Liver (tissue), 9 donors: ENCODE results near the gene GCGR. TPM values are rescaled to one million over a fixed set of nuclear protein-coding genes. Genes with fewer than 3 reads are reported as not detected.

Experiments used
- DNase-seq: peaks from one replicate; pipeline ENCODE4 v3.0.0-alpha.2; 2017; ENCODE audit warnings: low spot score
- H3K27ac ChIP-seq, 2 donors: one replicate each; pipeline ENCODE4 v1.7.0; 2013; ENCODE audit warnings: inconsistent platforms in 2 of 2, low read length in 2 of 2, control low read depth in 1 of 2, low read depth in 1 of 2, mild to moderate bottlenecking in 1 of 2
- H3K27me3 ChIP-seq, 4 donors: one replicate each; pipeline versions ENCODE4 v1.6.1 to v1.7.0; 2013; ENCODE audit warnings: low read length in 3 of 4, inconsistent platforms in 1 of 4, mild to moderate bottlenecking in 1 of 4, moderate library complexity in 1 of 4; ENCODE audit not compliant: control insufficient read depth in 4 of 4, insufficient read depth in 4 of 4
- H3K36me3 ChIP-seq, 4 donors: one replicate each; pipeline versions ENCODE4 v1.6.1 to v1.7.0; 2013; ENCODE audit warnings: low read length in 3 of 4, mild to moderate bottlenecking in 3 of 4, low read depth in 1 of 4, moderate library complexity in 1 of 4; ENCODE audit not compliant: control insufficient read depth in 4 of 4, insufficient read depth in 3 of 4
- H3K4me1 ChIP-seq, 4 donors: one replicate each; pipeline versions ENCODE4 v1.6.1 to v1.7.0; 2013; ENCODE audit warnings: low read length in 3 of 4, mild to moderate bottlenecking in 3 of 4, moderate library complexity in 1 of 4; ENCODE audit not compliant: control insufficient read depth in 4 of 4, insufficient read depth in 4 of 4
- H3K4me3 ChIP-seq, 3 donors: one replicate each; pipeline versions ENCODE4 v1.6.1 to v1.7.0; 2013; ENCODE audit warnings: low read length in 3 of 3, control low read depth in 1 of 3, low read depth in 1 of 3, mild to moderate bottlenecking in 1 of 3
- H3K9ac ChIP-seq, 2 donors: one replicate each; pipeline ENCODE4 v1.7.0; 2013; ENCODE audit warnings: low read length in 2 of 2, mild to moderate bottlenecking in 2 of 2, moderate library complexity in 2 of 2, control low read depth in 1 of 2, low read depth in 1 of 2
- H3K9me3 ChIP-seq, 4 donors: one replicate each; pipeline versions ENCODE4 v1.6.1 to v1.7.0; 2013; ENCODE audit warnings: low read length in 3 of 4; ENCODE audit not compliant: control insufficient read depth in 4 of 4
- ATF3 ChIP-seq: IDR thresholded peaks from 2 replicates; pipeline ENCODE4 v1.6.1; 2016; ENCODE audit warnings: antibody characterized with exemption
- CTCF ChIP-seq: fragments of 150-350 bp; IDR thresholded peaks from 2 replicates; pipeline ENCODE4 v1.5.1; 2017; ENCODE audit warnings: improper control_type of control experiment, low read depth, low read length; ENCODE audit not compliant: missing input control
- EGR1 ChIP-seq, 2 donors: IDR thresholded peaks; 2 replicates each; pipeline ENCODE4 v1.6.1; 2016 to 2018; ENCODE audit warnings: antibody characterized with exemption in 2 of 2, low read depth in 2 of 2
- FOXA1 ChIP-seq: IDR thresholded peaks from 2 replicates; pipeline ENCODE4 v1.6.1; 2016; ENCODE audit warnings: antibody characterized with exemption
- GABPA ChIP-seq, 2 donors: IDR thresholded peaks in 1 of 2; conservative IDR thresholded peaks in 1 of 2; 2 replicates each; pipeline ENCODE4 v1.6.1; 2016; ENCODE audit warnings: antibody characterized with exemption in 2 of 2, mild to moderate bottlenecking in 1 of 2, moderate library complexity in 1 of 2
- HNF4A ChIP-seq, 2 donors: conservative IDR thresholded peaks; 2 replicates each; pipeline ENCODE4 v1.6.1; 2016; ENCODE audit warnings: antibody characterized with exemption in 2 of 2, mild to moderate bottlenecking in 2 of 2
- HNF4G ChIP-seq: IDR thresholded peaks from 2 replicates; pipeline ENCODE4 v1.6.1; 2016; ENCODE audit warnings: antibody characterized with exemption
- NR2F2 ChIP-seq: IDR thresholded peaks from 2 replicates; pipeline ENCODE4 v1.6.1; 2016; ENCODE audit warnings: antibody characterized with exemption
- RXRA ChIP-seq, 2 donors: IDR thresholded peaks; 2 replicates each; pipeline ENCODE4 v1.6.1; 2017 to 2018; ENCODE audit warnings: antibody characterized with exemption in 2 of 2, mild to moderate bottlenecking in 1 of 2
- SP1 ChIP-seq: IDR thresholded peaks from 2 replicates; pipeline ENCODE4 v1.6.1; 2018; ENCODE audit warnings: antibody characterized with exemption, mild to moderate bottlenecking
- YY1 ChIP-seq: IDR thresholded peaks from 2 replicates; pipeline ENCODE4 v1.6.1; 2016; ENCODE audit warnings: antibody characterized with exemption, mild to moderate bottlenecking
- WGBS: extraction: QIAGEN DNeasy Blood & Tissue Kit; methylation state at CpG from one replicate; pipeline ENCODE4 v1.1.7; 2013; 5-methylcytosine and 5-hydroxymethylcytosine counted together
- polyA plus RNA-seq, 2 donors: library from polyadenylated mRNA; stranded (reverse) in 1 of 2; unstranded in 1 of 2; fragments of 200-250 nt in 1 of 2; fragments of >200 nt in 1 of 2; fragmentation: Nextera tagmentation in 1 of 2; extraction: Ambion mirVana in 1 of 2; gene quantifications; one replicate each; pipeline versions ENCODE4 v1.2.1 to v1.2.3, GENCODE V29; 2013 to 2015
- total RNA-seq, 2 donors: library from RNA; depleted of rRNA; stranded (reverse); fragments of >200 nt; gene quantifications; one replicate each; pipeline ENCODE4 v1.2.3, GENCODE V29; 2014
- TF ChIP-seq, protein P1 (sequence below): IDR thresholded peaks from 2 replicates; pipeline ENCODE4 v1.6.1; 2016; ENCODE audit warnings: antibody characterized with exemption
- TF ChIP-seq, protein P2 (sequence below): IDR thresholded peaks from 2 replicates; pipeline ENCODE4 v1.6.1; 2016; ENCODE audit warnings: antibody characterized with exemption
- TF ChIP-seq, protein P3 (sequence below): IDR thresholded peaks from 2 replicates; pipeline ENCODE4 v1.6.1; 2016; ENCODE audit warnings: antibody characterized with exemption, mild to moderate bottlenecking
- donor health status: healthy.
- donor health status: healthy.
- donor health status: healthy.
- donor health status: healthy.
- donor health status: healthy.

The GCGR gene
- total and polyA plus RNA-seq, 4 donors, result 20.7 to 72.0 (median 48.9) TPM

DNA sequence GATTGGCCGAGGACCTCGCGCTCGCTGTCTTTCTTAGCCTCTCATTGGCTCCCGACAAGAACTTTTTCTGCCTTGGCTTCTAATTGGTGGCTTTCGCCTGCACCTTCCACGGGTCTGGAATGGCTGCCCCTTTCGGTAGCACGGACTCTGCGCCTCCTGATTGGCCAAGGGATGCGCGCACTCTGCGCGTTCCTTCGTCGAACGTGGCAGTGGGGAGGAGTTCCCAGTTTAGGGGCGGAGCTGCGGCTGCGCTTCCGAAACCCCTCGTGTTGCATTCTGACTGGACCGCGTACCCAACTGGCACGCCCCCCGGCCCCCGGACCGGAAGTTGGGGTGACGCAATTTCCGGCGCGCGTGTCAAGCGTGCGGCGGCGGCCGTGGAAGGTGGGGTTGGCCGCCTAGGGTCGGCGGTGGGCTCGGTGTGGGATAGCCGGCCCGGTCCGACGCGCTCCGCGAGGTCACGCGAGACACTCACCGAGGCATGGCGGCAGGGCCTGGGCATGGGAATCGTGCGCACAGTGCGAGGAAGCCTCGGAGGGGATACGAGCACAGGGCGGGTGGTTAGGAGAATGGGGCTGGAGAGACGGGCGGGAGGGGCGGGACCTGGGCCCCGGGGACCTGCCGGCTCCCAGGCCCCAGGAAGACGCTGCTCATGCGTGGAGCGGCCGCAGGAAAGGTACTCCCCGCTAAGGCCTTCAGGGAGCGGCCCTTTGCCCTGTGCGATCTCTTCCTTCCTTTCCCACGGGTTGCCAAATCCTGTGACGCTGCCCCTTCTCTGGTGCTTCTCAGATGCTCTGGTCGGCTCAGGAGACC lies 57.0 kb downstream of the GCGR start (continued):
- peak; percentile 97 for TF ChIP-seq YY1
- TF ChIP-seq EGR1 (IDR thresholded peaks at IDR 0.05; ENCODE audit: low read depth in 2 of 2), result peak in 1 of 2 donors; percentile 17
- TF ChIP-seq CTCF, result peak; percentile 47
- TF ChIP-seq, protein P1, sequence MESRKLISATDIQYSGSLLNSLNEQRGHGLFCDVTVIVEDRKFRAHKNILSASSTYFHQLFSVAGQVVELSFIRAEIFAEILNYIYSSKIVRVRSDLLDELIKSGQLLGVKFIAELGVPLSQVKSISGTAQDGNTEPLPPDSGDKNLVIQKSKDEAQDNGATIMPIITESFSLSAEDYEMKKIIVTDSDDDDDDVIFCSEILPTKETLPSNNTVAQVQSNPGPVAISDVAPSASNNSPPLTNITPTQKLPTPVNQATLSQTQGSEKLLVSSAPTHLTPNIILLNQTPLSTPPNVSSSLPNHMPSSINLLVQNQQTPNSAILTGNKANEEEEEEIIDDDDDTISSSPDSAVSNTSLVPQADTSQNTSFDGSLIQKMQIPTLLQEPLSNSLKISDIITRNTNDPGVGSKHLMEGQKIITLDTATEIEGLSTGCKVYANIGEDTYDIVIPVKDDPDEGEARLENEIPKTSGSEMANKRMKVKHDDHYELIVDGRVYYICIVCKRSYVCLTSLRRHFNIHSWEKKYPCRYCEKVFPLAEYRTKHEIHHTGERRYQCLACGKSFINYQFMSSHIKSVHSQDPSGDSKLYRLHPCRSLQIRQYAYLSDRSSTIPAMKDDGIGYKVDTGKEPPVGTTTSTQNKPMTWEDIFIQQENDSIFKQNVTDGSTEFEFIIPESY, result no peak
- peak; percentile 66 to 67 for TF ChIP-seq HNF4A (conservative IDR thresholded peaks at IDR 0.05)

DNA sequence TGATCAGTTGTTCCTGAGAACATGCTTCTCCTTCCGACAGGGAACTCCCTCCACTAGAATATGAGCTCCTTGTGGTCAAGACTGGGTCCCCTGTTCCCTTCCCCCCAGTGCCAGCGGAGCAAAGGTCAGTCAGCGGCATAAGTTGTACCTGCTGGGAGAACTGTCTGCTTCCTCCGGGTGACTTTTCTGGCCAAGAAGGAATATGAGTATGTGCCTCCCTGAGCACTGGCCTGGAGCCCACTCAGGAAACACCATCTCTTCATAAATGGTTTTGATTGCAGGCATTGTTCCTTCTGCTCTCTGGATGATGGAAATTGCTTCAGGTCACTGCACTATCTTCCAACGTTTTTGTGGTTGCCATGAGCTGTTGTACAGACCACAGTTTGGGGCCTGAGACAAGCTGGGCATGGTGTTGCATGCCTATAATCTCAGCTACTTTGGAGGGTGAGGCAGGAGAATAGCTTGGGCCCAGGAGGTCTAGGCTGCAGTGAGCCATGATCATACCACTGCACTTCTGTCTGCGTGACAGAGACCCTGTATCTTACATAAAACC lies 59.2 kb downstream of the GCGR start:
- Histone ChIP-seq H3K9me3 (no peaks in the 10 kb centered on the region), H3K36me3 (peaks cover 0 to 5% (median 0%) of the 10 kb centered on the region in 4 donors), H3K27ac (peak overlapping the region; percentile 68 to 95), H3K4me3 (no peak overlapping the region), H3K9ac (peak overlapping the region in 1 of 2 donors; percentile 11), H3K4me1 (peaks cover 17 to 74% (median 56%) of the 10 kb centered on the region in 4 donors), H3K27me3 (no peaks in the 10 kb centered on the region)
- no peak for DNase-seq
- TF ChIP-seq, protein P2, sequence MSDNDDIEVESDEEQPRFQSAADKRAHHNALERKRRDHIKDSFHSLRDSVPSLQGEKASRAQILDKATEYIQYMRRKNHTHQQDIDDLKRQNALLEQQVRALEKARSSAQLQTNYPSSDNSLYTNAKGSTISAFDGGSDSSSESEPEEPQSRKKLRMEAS, result no peak
- TF ChIP-seq SP1 (no peak), ATF3 (no peak), FOXA1 (no peak), NR2F2 (no peak), RXRA (IDR thresholded peaks at IDR 0.05) (peak in 1 of 2 donors; percentile 20), GABPA (IDR thresholded peaks at IDR 0.05 in 1 of 2, conservative IDR thresholded peaks at IDR 0.05 in 1 of 2) (no peak), HNF4A (conservative IDR thresholded peaks at IDR 0.05) (peak; percentile 47 to 52), HNF4G (no peak)
- TF ChIP-seq, protein P3, sequence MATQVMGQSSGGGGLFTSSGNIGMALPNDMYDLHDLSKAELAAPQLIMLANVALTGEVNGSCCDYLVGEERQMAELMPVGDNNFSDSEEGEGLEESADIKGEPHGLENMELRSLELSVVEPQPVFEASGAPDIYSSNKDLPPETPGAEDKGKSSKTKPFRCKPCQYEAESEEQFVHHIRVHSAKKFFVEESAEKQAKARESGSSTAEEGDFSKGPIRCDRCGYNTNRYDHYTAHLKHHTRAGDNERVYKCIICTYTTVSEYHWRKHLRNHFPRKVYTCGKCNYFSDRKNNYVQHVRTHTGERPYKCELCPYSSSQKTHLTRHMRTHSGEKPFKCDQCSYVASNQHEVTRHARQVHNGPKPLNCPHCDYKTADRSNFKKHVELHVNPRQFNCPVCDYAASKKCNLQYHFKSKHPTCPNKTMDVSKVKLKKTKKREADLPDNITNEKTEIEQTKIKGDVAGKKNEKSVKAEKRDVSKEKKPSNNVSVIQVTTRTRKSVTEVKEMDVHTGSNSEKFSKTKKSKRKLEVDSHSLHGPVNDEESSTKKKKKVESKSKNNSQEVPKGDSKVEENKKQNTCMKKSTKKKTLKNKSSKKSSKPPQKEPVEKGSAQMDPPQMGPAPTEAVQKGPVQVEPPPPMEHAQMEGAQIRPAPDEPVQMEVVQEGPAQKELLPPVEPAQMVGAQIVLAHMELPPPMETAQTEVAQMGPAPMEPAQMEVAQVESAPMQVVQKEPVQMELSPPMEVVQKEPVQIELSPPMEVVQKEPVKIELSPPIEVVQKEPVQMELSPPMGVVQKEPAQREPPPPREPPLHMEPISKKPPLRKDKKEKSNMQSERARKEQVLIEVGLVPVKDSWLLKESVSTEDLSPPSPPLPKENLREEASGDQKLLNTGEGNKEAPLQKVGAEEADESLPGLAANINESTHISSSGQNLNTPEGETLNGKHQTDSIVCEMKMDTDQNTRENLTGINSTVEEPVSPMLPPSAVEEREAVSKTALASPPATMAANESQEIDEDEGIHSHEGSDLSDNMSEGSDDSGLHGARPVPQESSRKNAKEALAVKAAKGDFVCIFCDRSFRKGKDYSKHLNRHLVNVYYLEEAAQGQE, result no peak
- WGBS, result 56% methylated on average over 6 of the region's 6 CpGs

Other genes with a start within 250 kb of the GCGR start
- gene NPLOC4, start 167.0 kb upstream of the GCGR start, total RNA-seq, result 10 to 100 TPM; 65.6 to 67.4 TPM
- 10 to 100 TPM; 23.5 to 35.7 TPM for gene NPLOC4, start 167.0 kb upstream of the GCGR start, polyA plus RNA-seq
- gene TSPAN10, start 167.0 kb upstream of the GCGR start, total RNA-seq, result under 1 TPM; 0.17 to 0.84 TPM
- gene TSPAN10, start 167.0 kb upstream of the GCGR start, polyA plus RNA-seq, result under 1 TPM; 0.22 to 0.36 TPM
- gene PDE6G, start 147.6 kb upstream of the GCGR start, total RNA-seq, result 1 to 10 TPM in 1 of 2 donors, under 1 TPM in 1; 0.25 to 1.2 TPM
- 1 to 10 TPM; 1.3 to 1.9 TPM for gene PDE6G, start 147.6 kb upstream of the GCGR start, polyA plus RNA-seq
- 10 to 100 TPM; 11.2 to 15.2 TPM for gene OXLD1, start 137.5 kb upstream of the GCGR start, total RNA-seq
- gene OXLD1, start 137.5 kb upstream of the GCGR start, polyA plus RNA-seq, result 10 to 100 TPM; 22.8 to 26.4 TPM
- 1 to 10 TPM; 4.3 to 4.8 TPM for gene CCDC137, start 137.4 kb upstream of the GCGR start, total RNA-seq
- gene CCDC137, start 137.4 kb upstream of the GCGR start, polyA plus RNA-seq, result 1 to 10 TPM; 5.7 to 6.9 TPM
- gene ARL16, start 120.4 kb upstream of the GCGR start, total RNA-seq, result 10 to 100 TPM in 1 of 2 donors, 1 to 10 TPM in 1; 9.8 to 12.9 TPM
- 10 to 100 TPM in 1 of 2 donors, 1 to 10 TPM in 1; 7.9 to 24.3 TPM for gene ARL16, start 120.4 kb upstream of the GCGR start, polyA plus RNA-seq
- 10 to 100 TPM; 27.6 to 31.6 TPM for gene HGS, start 120.1 kb upstream of the GCGR start, total RNA-seq
- gene HGS, start 120.1 kb upstream of the GCGR start, polyA plus RNA-seq, result 10 to 100 TPM; 21.8 to 28.7 TPM
- 10 to 100 TPM in 1 of 2 donors, 1 to 10 TPM in 1; 9.1 to 15.1 TPM for gene MRPL12, start 100.8 kb upstream of the GCGR start, total RNA-seq
- 100 to 1,000 TPM; 103 to 121 TPM for gene MRPL12, start 100.8 kb upstream of the GCGR start, polyA plus RNA-seq
- 10 to 100 TPM; 19.8 to 54.6 TPM for gene SLC25A10, start 91.9 kb upstream of the GCGR start, total RNA-seq
- gene SLC25A10, start 91.9 kb upstream of the GCGR start, polyA plus RNA-seq, result 10 to 100 TPM; 36.7 to 51.2 TPM
- 10 to 100 TPM; 16.6 to 42.0 TPM for gene MCRIP1, start 29.1 kb downstream of the GCGR start, total RNA-seq
- gene MCRIP1, start 29.1 kb downstream of the GCGR start, polyA plus RNA-seq, result 10 to 100 TPM; 24.2 to 28.2 TPM
- gene PPP1R27, start 30.9 kb downstream of the GCGR start, total RNA-seq, result not detected
- under 1 TPM; 0.31 to 0.35 TPM for gene PPP1R27, start 30.9 kb downstream of the GCGR start, polyA plus RNA-seq
- gene P4HB, start 56.4 kb downstream of the GCGR start, total RNA-seq, result 1,000 to 10,000 TPM; 1,086 to 3,361 TPM
- 1,000 to 10,000 TPM in 1 of 2 donors, 100 to 1,000 TPM in 1; 1,000 to 2,066 TPM for gene P4HB, start 56.4 kb downstream of the GCGR start, polyA plus RNA-seq
- gene ARHGDIA, start 67.2 kb downstream of the GCGR start, total RNA-seq, result 10 to 100 TPM; 35.5 to 47.3 TPM
- gene ARHGDIA, start 67.2 kb downstream of the GCGR start, polyA plus RNA-seq, result 100 to 1,000 TPM; 103 to 142 TPM
- gene ALYREF, start 87.4 kb downstream of the GCGR start, total RNA-seq, result 10 to 100 TPM; 22.6 to 67.4 TPM
- 10 to 100 TPM in 1 of 2 donors, 1 to 10 TPM in 1; 2.5 to 24.6 TPM for gene ALYREF, start 87.4 kb downstream of the GCGR start, polyA plus RNA-seq
- gene ANAPC11, start 87.6 kb downstream of the GCGR start, total RNA-seq, result 10 to 100 TPM; 71.0 to 78.7 TPM
- 100 to 1,000 TPM; 160 to 246 TPM for gene ANAPC11, start 87.6 kb downstream of the GCGR start, polyA plus RNA-seq
- under 1 TPM; 0.25 to 0.84 TPM for gene NPB, start 98.1 kb downstream of the GCGR start, total RNA-seq
- under 1 TPM; 0.15 to 0.92 TPM for gene NPB, start 98.1 kb downstream of the GCGR start, polyA plus RNA-seq
- gene PCYT2, start 107.2 kb downstream of the GCGR start, total RNA-seq, result 100 to 1,000 TPM in 1 of 2 donors, 10 to 100 TPM in 1; 86.0 to 101 TPM
- gene PCYT2, start 107.2 kb downstream of the GCGR start, polyA plus RNA-seq, result 10 to 100 TPM; 63.9 to 90.9 TPM
- 10 to 100 TPM; 13.5 to 16.5 TPM for gene SIRT7, start 114.0 kb downstream of the GCGR start, total RNA-seq
- gene SIRT7, start 114.0 kb downstream of the GCGR start, polyA plus RNA-seq, result 1 to 10 TPM; 7.1 to 9.4 TPM
- gene MAFG, start 123.6 kb downstream of the GCGR start, total RNA-seq, result 10 to 100 TPM; 11.7 to 17.0 TPM
- gene MAFG, start 123.6 kb downstream of the GCGR start, polyA plus RNA-seq, result 1 to 10 TPM; 3.0 to 6.1 TPM
- gene PYCR1, start 133.2 kb downstream of the GCGR start, total RNA-seq, result 10 to 100 TPM; 10.4 to 14.1 TPM
- 1 to 10 TPM; 5.0 to 5.1 TPM for gene PYCR1, start 133.2 kb downstream of the GCGR start, polyA plus RNA-seq
- gene MYADML2, start 143.1 kb downstream of the GCGR start, total RNA-seq, result not detected
- not detected for gene MYADML2, start 143.1 kb downstream of the GCGR start, polyA plus RNA-seq
- 1 to 10 TPM in 1 of 2 donors, under 1 TPM in 1; 0.19 to 5.4 TPM for gene NOTUM, start 157.0 kb downstream of the GCGR start, total RNA-seq
- gene NOTUM, start 157.0 kb downstream of the GCGR start, polyA plus RNA-seq, result 1 to 10 TPM; 1.1 to 2.0 TPM
- gene ASPSCR1, start 173.5 kb downstream of the GCGR start, total RNA-seq, result 10 to 100 TPM; 17.8 to 26.2 TPM
- 10 to 100 TPM; 19.0 to 21.7 TPM for gene ASPSCR1, start 173.5 kb downstream of the GCGR start, polyA plus RNA-seq
- 10 to 100 TPM; 22.5 to 40.6 TPM for gene CENPX, start 218.7 kb downstream of the GCGR start, total RNA-seq
- gene CENPX, start 218.7 kb downstream of the GCGR start, polyA plus RNA-seq, result 10 to 100 TPM; 49.2 to 83.9 TPM
- 10 to 100 TPM in 1 of 2 donors, 1 to 10 TPM in 1; 7.2 to 14.1 TPM for gene LRRC45, start 219.2 kb downstream of the GCGR start, total RNA-seq
- 1 to 10 TPM; 4.0 to 6.8 TPM for gene LRRC45, start 219.2 kb downstream of the GCGR start, polyA plus RNA-seq
- gene RAC3, start 227.5 kb downstream of the GCGR start, total RNA-seq, result 1 to 10 TPM; 3.1 to 6.3 TPM
- 1 to 10 TPM in 1 of 2 donors, under 1 TPM in 1; 0.63 to 3.5 TPM for gene RAC3, start 227.5 kb downstream of the GCGR start, polyA plus RNA-seq
- gene DCXR, start 233.5 kb downstream of the GCGR start, total RNA-seq, result 100 to 1,000 TPM in 1 of 2 donors, 10 to 100 TPM in 1; 58.6 to 504 TPM
- gene DCXR, start 233.5 kb downstream of the GCGR start, polyA plus RNA-seq, result 1,000 to 10,000 TPM in 1 of 2 donors, 100 to 1,000 TPM in 1; 667 to 1,190 TPM
- 10 to 100 TPM; 15.0 to 23.7 TPM for gene RFNG, start 247.7 kb downstream of the GCGR start, total RNA-seq
- gene RFNG, start 247.7 kb downstream of the GCGR start, polyA plus RNA-seq, result 10 to 100 TPM; 23.2 to 36.0 TPM
- 10 to 100 TPM; 59.4 to 66.3 TPM for gene GPS1, start 247.7 kb downstream of the GCGR start, total RNA-seq
- 10 to 100 TPM; 53.9 to 58.3 TPM for gene GPS1, start 247.7 kb downstream of the GCGR start, polyA plus RNA-seq